HepG2 (cell line): ENCODE data around the gene RAB29. TPM values are rescaled to one million over a fixed set of nuclear protein-coding genes. Genes with fewer than 3 reads are reported as not detected.
A peak's percentile ranks its signal among the peaks of the same experiment; 100 is the strongest.

ENCODE experiments used
- ARID2 ChIP-seq: sonication (generic); formaldehyde crosslinking; IDR thresholded peaks from 2 replicates; pipeline ENCODE4 v1.8.1; 2022; ENCODE audit warnings: mild to moderate bottlenecking, missing genetic modification reagents, borderline replicate concordance
- ATF7 ChIP-seq, 2 experiments: fragments of 450-650 bp in 1 of 2; sonication (generic) in 1 of 2; formaldehyde crosslinking in 1 of 2; IDR thresholded peaks; 2 replicates each; pipeline versions ENCODE4 v1.4.0 to v1.6.1; 2016 to 2020; ENCODE audit warnings: antibody characterized with exemption in 1 of 2, mild to moderate bottlenecking in 1 of 2, missing genetic modification reagents in 1 of 2
- DZIP1 ChIP-seq: sonication (generic); formaldehyde crosslinking; IDR thresholded peaks from 2 replicates; pipeline ENCODE4 v1.5.0; 2020; ENCODE audit warnings: mild to moderate bottlenecking, missing genetic modification reagents
- GABPB1 ChIP-seq: IDR thresholded peaks from 2 replicates; pipeline ENCODE4 v1.6.1; 2016; ENCODE audit warnings: mild to moderate bottlenecking, missing genetic modification reagents, moderate library complexity, missing compliant biosample characterization
- GPBP1L1 ChIP-seq: sonication (generic); formaldehyde crosslinking; IDR thresholded peaks from 2 replicates; pipeline ENCODE4 v1.5.0; 2020; ENCODE audit warnings: mild to moderate bottlenecking, missing genetic modification reagents
- MEF2D ChIP-seq: sonication (generic); formaldehyde crosslinking; IDR thresholded peaks from 2 replicates; pipeline ENCODE4 v1.5.1; 2020; ENCODE audit warnings: mild to moderate bottlenecking, missing genetic modification reagents
- NONO ChIP-seq, 2 experiments: fragments of 450-650 bp in 1 of 2; sonication (generic) in 1 of 2; formaldehyde crosslinking in 1 of 2; IDR thresholded peaks in 1 of 2; conservative IDR thresholded peaks in 1 of 2; 2 replicates each; pipeline versions ENCODE4 v1.6.1 to v1.8.0; 2017 to 2022; ENCODE audit warnings: mild to moderate bottlenecking in 1 of 2, missing genetic modification reagents in 1 of 2, moderate library complexity in 1 of 2
- PCBP1 ChIP-seq: fragments of 200-400 bp; formaldehyde crosslinking; IDR thresholded peaks from 2 replicates; pipeline ENCODE4 v1.6.1; 2017; ENCODE audit warnings: mild to moderate bottlenecking, low read depth, low read length, borderline replicate concordance
- PRDM15 ChIP-seq: sonication (generic); formaldehyde crosslinking; IDR thresholded peaks from 2 replicates; pipeline ENCODE4 v1.4.0; 2020; ENCODE audit warnings: missing genetic modification reagents
- SOX5 ChIP-seq: IDR thresholded peaks from 2 replicates; pipeline ENCODE4 v1.6.1; 2016; ENCODE audit warnings: borderline replicate concordance
- UBTF ChIP-seq: sonication (generic); formaldehyde crosslinking; IDR thresholded peaks from 2 replicates; pipeline ENCODE4 v1.4.0; 2020; ENCODE audit warnings: mild to moderate bottlenecking, missing genetic modification reagents
- ZBTB7A ChIP-seq: sonication (generic); formaldehyde crosslinking; IDR thresholded peaks from 2 replicates; pipeline ENCODE4 v1.8.0; 2022; ENCODE audit warnings: mild to moderate bottlenecking, missing genetic modification reagents
- ZFX ChIP-seq: sonication (generic); formaldehyde crosslinking; IDR thresholded peaks from 2 replicates; pipeline ENCODE4 v1.4.0; 2020; ENCODE audit warnings: mild to moderate bottlenecking, low read depth, missing genetic modification reagents, moderate library complexity
- ZNF253 ChIP-seq: sonication (generic); formaldehyde crosslinking; IDR thresholded peaks from 2 replicates; pipeline ENCODE4 v1.8.0; 2022; ENCODE audit warnings: mild to moderate bottlenecking, missing genetic modification reagents, borderline replicate concordance
- ZNF564 ChIP-seq: sonication (generic); formaldehyde crosslinking; IDR thresholded peaks from 2 replicates; pipeline ENCODE4 v1.8.1; 2023; ENCODE audit warnings: mild to moderate bottlenecking, missing genetic modification reagents
- ZNF580 ChIP-seq: IDR thresholded peaks from 2 replicates; pipeline ENCODE4 v1.6.1; 2016; ENCODE audit warnings: low read depth, borderline replicate concordance
- polyA plus RNA-seq, 8 experiments: library from polyadenylated mRNA; depleted of rRNA in 3 of 8; stranded (reverse) in 7 of 8; unstranded in 1 of 8; fragments of >200 nt; fragmentation: Illumina TruSeq in 4 of 8; extraction: Trizol in 4 of 8; gene quantifications; 2 replicates each; pipeline versions ENCODE4 v1.2.1 to v1.2.3, GENCODE V29; 2011 to 2016; ENCODE audit warnings: low read depth in 4 of 8, missing spikeins in 1 of 8, mixed read lengths in 1 of 8; ENCODE audit not compliant: insufficient read depth in 1 of 8
- total RNA-seq, 5 experiments: library from RNA; depleted of rRNA; stranded (reverse); fragments of >200 nt; fragmentation: Illumina TruSeq; extraction: Trizol; gene quantifications; 2 replicates each; pipeline ENCODE4 v1.2.3, GENCODE V29; 2016; ENCODE audit warnings: low read depth in 1 of 5

Gene RAB29
- total and polyA plus RNA-seq, 2 of the 13 experiments (the other 11 are each of a cell fraction or from before 2014, with no cell fraction given): 8.7 to 10.1 TPM

- TF ChIP-seq ZNF580 (CRISPR knock-in tag) (peak; percentile 17; the same call in 1 of the 2 replicates), MEF2D (CRISPR knock-in tag) (peak; percentile 62), DZIP1 (CRISPR knock-in tag) (peak; percentile 22; the same call in 1 of the 2 replicates), ATF7 (IDR thresholded peaks at IDR 0.05) (no peak), ATF7 (CRISPR knock-in tag; IDR thresholded peaks at IDR 0.05) (no peak), ARID2 (0 out of 2 replicates have a peak, but pooled peaks have one; percentile 47), UBTF (peak; percentile 46; the same call in 1 of the 2 replicates), GABPB1 (CRISPR knock-in tag) (peak; percentile 64; the same call in 1 of the 2 replicates), SOX5 (CRISPR knock-in tag) (no peak), GPBP1L1 (CRISPR knock-in tag) (no peak), ZNF253 (0 out of 2 replicates have a peak, but pooled peaks have one; percentile 21), ZNF564 (CRISPR knock-in tag) (0 out of 2 replicates have a peak, but pooled peaks have one; percentile 28), NONO (IDR thresholded peaks at IDR 0.05) (no peak), NONO (CRISPR knock-in tag; conservative IDR thresholded peaks at IDR 0.05) (peak; percentile 42; the same call in 1 of the 2 replicates), PCBP1 (no peak), ZBTB7A (CRISPR knock-in tag) (no peak), ZFX (peak; percentile 61), PRDM15 (CRISPR knock-in tag) (0 out of 2 replicates have a peak, but pooled peaks have one; percentile 27)
These were observed 37.8 kb upstream of the RAB29 start, which contains the start of gene SLC41A1 (continued) for GRCh38 chr1:205812878-205813754.
